ENCODE measurements around the gene TMEM129.

TMEM129 gene

GRCh38 chr4:1741208-1741607 is 20.1 kb upstream of the TMEM129 start:
- H3K27ac ChIP-seq (ENCODE audit: low read depth, low read length), result no peak overlapping the region
- H3K4me3 ChIP-seq (ENCODE audit: low read depth, low read length), result no peak overlapping the region
- H3K9me3 ChIP-seq (ENCODE audit: control insufficient read depth, insufficient read depth, low read depth, low read length), result peaks cover 17% of the 10 kb centered on the region
- no peak overlapping the region for H3K9ac ChIP-seq (ENCODE audit: low read length)
- no peaks in the 10 kb centered on the region for H3K4me1 ChIP-seq (ENCODE audit: control insufficient read depth, insufficient read depth, low read length)
- peaks cover 88% of the 10 kb centered on the region for H3K36me3 ChIP-seq (ENCODE audit: control insufficient read depth, insufficient read depth, low read length)
- H3K27me3 ChIP-seq (ENCODE audit: control insufficient read depth, insufficient read depth, low read length), result no peaks in the 10 kb centered on the region

- Histone ChIP-seq H3K4me3 (ENCODE audit: low read depth, low read length) (no peak overlapping the region), H3K4me1 (ENCODE audit: control insufficient read depth, insufficient read depth, low read length) (no peaks in the 10 kb centered on the region), H3K36me3 (ENCODE audit: control insufficient read depth, insufficient read depth, low read length) (peaks cover 97% of the 10 kb centered on the region), H3K9ac (ENCODE audit: low read length) (no peak overlapping the region), H3K27ac (ENCODE audit: low read depth, low read length) (no peak overlapping the region), H3K9me3 (ENCODE audit: control insufficient read depth, insufficient read depth, low read depth, low read length) (peaks cover 17% of the 10 kb centered on the region), H3K27me3 (ENCODE audit: control insufficient read depth, insufficient read depth, low read length) (no peaks in the 10 kb centered on the region)
Measured at GRCh38 chr4:1740021-1740545, 19.0 kb upstream of the TMEM129 start.

- H3K4me1 ChIP-seq (ENCODE audit: control insufficient read depth, insufficient read depth, low read length), result no peaks in the 10 kb centered on the region
- no peaks in the 10 kb centered on the region for H3K27me3 ChIP-seq (ENCODE audit: control insufficient read depth, insufficient read depth, low read length)
- H3K9ac ChIP-seq (ENCODE audit: low read length), result no peak overlapping the region
- no peak overlapping the region for H3K27ac ChIP-seq (ENCODE audit: low read depth, low read length)
- no peak overlapping the region for H3K4me3 ChIP-seq (ENCODE audit: low read depth, low read length)
- H3K36me3 ChIP-seq (ENCODE audit: control insufficient read depth, insufficient read depth, low read length), result peaks cover 97% of the 10 kb centered on the region
- peaks cover 17% of the 10 kb centered on the region for H3K9me3 ChIP-seq (ENCODE audit: control insufficient read depth, insufficient read depth, low read depth, low read length)
Measured at GRCh38 chr4:1739358-1739757, 18.2 kb upstream of the TMEM129 start.

GRCh38 chr4:1738410-1738809 is 17.3 kb upstream of the TMEM129 start:
- Histone ChIP-seq H3K9me3 (ENCODE audit: control insufficient read depth, insufficient read depth, low read depth, low read length) (peaks cover 17% of the 10 kb centered on the region), H3K27me3 (ENCODE audit: control insufficient read depth, insufficient read depth, low read length) (no peaks in the 10 kb centered on the region), H3K36me3 (ENCODE audit: control insufficient read depth, insufficient read depth, low read length) (peaks cover 97% of the 10 kb centered on the region), H3K27ac (ENCODE audit: low read depth, low read length) (no peak overlapping the region), H3K4me1 (ENCODE audit: control insufficient read depth, insufficient read depth, low read length) (no peaks in the 10 kb centered on the region), H3K4me3 (ENCODE audit: low read depth, low read length) (no peak overlapping the region), H3K9ac (ENCODE audit: low read length) (no peak overlapping the region)

GRCh38 chr4:1737666-1738065 is 16.5 kb upstream of the TMEM129 start:
- Histone ChIP-seq H3K36me3 (ENCODE audit: control insufficient read depth, insufficient read depth, low read length) (peaks cover 100% of the 10 kb centered on the region), H3K9ac (ENCODE audit: low read length) (no peak overlapping the region), H3K4me3 (ENCODE audit: low read depth, low read length) (no peak overlapping the region)

GRCh38 chr4:1736812-1737211 is 15.7 kb upstream of the TMEM129 start:
- Histone ChIP-seq H3K4me3 (ENCODE audit: low read depth, low read length) (no peak overlapping the region), H3K27me3 (ENCODE audit: control insufficient read depth, insufficient read depth, low read length) (no peaks in the 10 kb centered on the region)

More at GRCh38 chr4:1737666-1738065, 16.5 kb upstream of the TMEM129 start:
- H3K27ac ChIP-seq (ENCODE audit: low read depth, low read length), result no peak overlapping the region
- no peaks in the 10 kb centered on the region for H3K4me1 ChIP-seq (ENCODE audit: control insufficient read depth, insufficient read depth, low read length)
- no peaks in the 10 kb centered on the region for H3K27me3 ChIP-seq (ENCODE audit: control insufficient read depth, insufficient read depth, low read length)
- H3K9me3 ChIP-seq (ENCODE audit: control insufficient read depth, insufficient read depth, low read depth, low read length), result peaks cover 17% of the 10 kb centered on the region

GRCh38 chr4:1735215-1735614 is 14.1 kb upstream of the TMEM129 start:
- Histone ChIP-seq H3K27ac (ENCODE audit: low read depth, low read length) (no peak overlapping the region), H3K9ac (ENCODE audit: low read length) (no peak overlapping the region), H3K4me3 (ENCODE audit: low read depth, low read length) (no peak overlapping the region), H3K27me3 (ENCODE audit: control insufficient read depth, insufficient read depth, low read length) (no peaks in the 10 kb centered on the region), H3K9me3 (ENCODE audit: control insufficient read depth, insufficient read depth, low read depth, low read length) (peaks cover 17% of the 10 kb centered on the region), H3K4me1 (ENCODE audit: control insufficient read depth, insufficient read depth, low read length) (no peaks in the 10 kb centered on the region), H3K36me3 (ENCODE audit: control insufficient read depth, insufficient read depth, low read length) (peaks cover 98% of the 10 kb centered on the region)

More at GRCh38 chr4:1736812-1737211, 15.7 kb upstream of the TMEM129 start:
- Histone ChIP-seq H3K4me1 (ENCODE audit: control insufficient read depth, insufficient read depth, low read length) (no peaks in the 10 kb centered on the region), H3K36me3 (ENCODE audit: control insufficient read depth, insufficient read depth, low read length) (peaks cover 98% of the 10 kb centered on the region), H3K9me3 (ENCODE audit: control insufficient read depth, insufficient read depth, low read depth, low read length) (peaks cover 17% of the 10 kb centered on the region), H3K9ac (ENCODE audit: low read length) (no peak overlapping the region), H3K27ac (ENCODE audit: low read depth, low read length) (no peak overlapping the region)

GRCh38 chr4:1732911-1733310 is 11.8 kb upstream of the TMEM129 start:
- peaks cover 11% of the 10 kb centered on the region for H3K9me3 ChIP-seq (ENCODE audit: control insufficient read depth, insufficient read depth, low read depth, low read length)
- peaks cover 97% of the 10 kb centered on the region for H3K36me3 ChIP-seq (ENCODE audit: control insufficient read depth, insufficient read depth, low read length)
- H3K27me3 ChIP-seq (ENCODE audit: control insufficient read depth, insufficient read depth, low read length), result no peaks in the 10 kb centered on the region
- H3K27ac ChIP-seq (ENCODE audit: low read depth, low read length), result no peak overlapping the region
- no peak overlapping the region for H3K9ac ChIP-seq (ENCODE audit: low read length)
- no peaks in the 10 kb centered on the region for H3K4me1 ChIP-seq (ENCODE audit: control insufficient read depth, insufficient read depth, low read length)
- no peak overlapping the region for H3K4me3 ChIP-seq (ENCODE audit: low read depth, low read length)

- H3K4me1 ChIP-seq (ENCODE audit: control insufficient read depth, insufficient read depth, low read length), result no peaks in the 10 kb centered on the region
- no peaks in the 10 kb centered on the region for H3K27me3 ChIP-seq (ENCODE audit: control insufficient read depth, insufficient read depth, low read length)
- H3K4me3 ChIP-seq (ENCODE audit: low read depth, low read length), result no peak overlapping the region
- H3K36me3 ChIP-seq (ENCODE audit: control insufficient read depth, insufficient read depth, low read length), result peaks cover 96% of the 10 kb centered on the region
- no peaks in the 10 kb centered on the region for H3K9me3 ChIP-seq (ENCODE audit: control insufficient read depth, insufficient read depth, low read depth, low read length)
- H3K27ac ChIP-seq (ENCODE audit: low read depth, low read length), result no peak overlapping the region
- no peak overlapping the region for H3K9ac ChIP-seq (ENCODE audit: low read length)
Measured at GRCh38 chr4:1731180-1731579, 10.1 kb upstream of the TMEM129 start.

GRCh38 chr4:1730532-1731135 is 9.5 kb upstream of the TMEM129 start:
- no peaks in the 10 kb centered on the region for H3K27me3 ChIP-seq (ENCODE audit: control insufficient read depth, insufficient read depth, low read length)
- no peaks in the 10 kb centered on the region for H3K9me3 ChIP-seq (ENCODE audit: control insufficient read depth, insufficient read depth, low read depth, low read length)
- H3K9ac ChIP-seq (ENCODE audit: low read length), result no peak overlapping the region
- peaks cover 96% of the 10 kb centered on the region for H3K36me3 ChIP-seq (ENCODE audit: control insufficient read depth, insufficient read depth, low read length)
- H3K27ac ChIP-seq (ENCODE audit: low read depth, low read length), result no peak overlapping the region
- H3K4me3 ChIP-seq (ENCODE audit: low read depth, low read length), result no peak overlapping the region
- no peaks in the 10 kb centered on the region; the same call in 1 of the 2 replicates for H3K4me1 ChIP-seq (ENCODE audit: control insufficient read depth, insufficient read depth, low read length)

- Histone ChIP-seq H3K4me1 (ENCODE audit: control insufficient read depth, insufficient read depth, low read length) (no peaks in the 10 kb centered on the region; the same call in 1 of the 2 replicates), H3K27ac (ENCODE audit: low read depth, low read length) (no peak overlapping the region), H3K36me3 (ENCODE audit: control insufficient read depth, insufficient read depth, low read length) (peaks cover 95% of the 10 kb centered on the region), H3K4me3 (ENCODE audit: low read depth, low read length) (no peak overlapping the region), H3K9me3 (ENCODE audit: control insufficient read depth, insufficient read depth, low read depth, low read length) (no peaks in the 10 kb centered on the region), H3K27me3 (ENCODE audit: control insufficient read depth, insufficient read depth, low read length) (no peaks in the 10 kb centered on the region), H3K9ac (ENCODE audit: low read length) (no peak overlapping the region)
Measured at GRCh38 chr4:1728061-1728980, 7.2 kb upstream of the TMEM129 start.
